NCI-H774 (cell line): ENCODE measurements around the gene EXOSC1.
"Not testable (repeated sequence)": the region's sequence is repeated elsewhere in the genome, so short reads cannot be mapped to it uniquely, and the experiment has no call there.

ENCODE experiments used
- DNase-seq: peaks from one replicate; lab custom pipeline; 2025; lab: John Stamatoyannopoulos, UW

The EXOSC1 gene, protein sequence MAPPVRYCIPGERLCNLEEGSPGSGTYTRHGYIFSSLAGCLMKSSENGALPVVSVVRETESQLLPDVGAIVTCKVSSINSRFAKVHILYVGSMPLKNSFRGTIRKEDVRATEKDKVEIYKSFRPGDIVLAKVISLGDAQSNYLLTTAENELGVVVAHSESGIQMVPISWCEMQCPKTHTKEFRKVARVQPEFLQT

DNA sequence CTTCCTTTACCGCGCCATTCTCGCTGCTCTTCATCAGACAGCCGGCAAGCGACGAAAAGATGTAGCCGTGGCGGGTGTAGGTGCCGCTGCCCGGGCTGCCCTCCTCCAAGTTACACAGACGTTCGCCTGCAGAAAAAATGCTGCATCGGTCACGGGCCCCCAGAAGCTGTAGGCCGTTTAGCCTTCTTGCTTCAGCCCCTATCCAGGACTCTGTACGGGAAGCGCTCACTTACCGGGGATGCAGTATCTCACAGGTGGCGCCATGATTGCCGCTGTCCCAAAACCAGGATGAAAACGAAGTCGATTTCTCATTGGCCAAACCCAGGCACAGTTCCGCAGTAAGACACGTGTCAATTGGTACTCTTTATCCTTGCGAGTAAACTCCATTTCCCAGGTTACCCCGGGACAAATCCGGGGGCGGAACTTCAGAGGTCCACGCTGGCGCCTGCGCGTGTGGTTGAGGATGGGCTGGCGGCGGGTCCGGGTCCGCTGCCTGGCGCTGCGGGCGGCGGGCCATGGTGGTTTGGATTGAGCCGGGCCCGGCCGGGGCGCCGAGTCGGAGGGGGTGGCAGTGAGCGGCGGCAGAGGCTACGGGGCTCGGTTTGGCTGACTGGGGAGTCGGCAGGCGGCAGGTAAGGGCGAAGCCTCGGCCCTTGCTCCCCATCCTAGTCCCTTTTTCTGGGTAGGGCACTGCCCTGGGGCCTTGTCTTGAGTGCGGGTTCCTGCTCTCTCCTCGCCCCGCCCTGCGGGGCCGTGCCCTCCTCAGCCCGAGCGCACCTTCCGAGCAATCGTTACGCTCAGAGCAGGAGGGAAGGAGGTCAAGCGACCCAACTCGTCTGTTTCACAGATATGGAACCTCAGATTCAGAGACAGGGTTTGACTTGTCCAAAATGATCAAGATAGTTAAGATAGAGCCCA lies at the start of gene EXOSC1, which contains the start of gene ZDHHC16:
Gene EXOSC1 (minus strand): TSS at position 285 of the 918 bp plus-strand sequence. CDS start 21 bp downstream, at position 264.
Gene ZDHHC16 (plus strand): TSS at position 454 of the 918 bp plus-strand sequence. CDS start 5,501 bp downstream, outside the sequence.
- peak; percentile 68 for DNase-seq

DNA sequence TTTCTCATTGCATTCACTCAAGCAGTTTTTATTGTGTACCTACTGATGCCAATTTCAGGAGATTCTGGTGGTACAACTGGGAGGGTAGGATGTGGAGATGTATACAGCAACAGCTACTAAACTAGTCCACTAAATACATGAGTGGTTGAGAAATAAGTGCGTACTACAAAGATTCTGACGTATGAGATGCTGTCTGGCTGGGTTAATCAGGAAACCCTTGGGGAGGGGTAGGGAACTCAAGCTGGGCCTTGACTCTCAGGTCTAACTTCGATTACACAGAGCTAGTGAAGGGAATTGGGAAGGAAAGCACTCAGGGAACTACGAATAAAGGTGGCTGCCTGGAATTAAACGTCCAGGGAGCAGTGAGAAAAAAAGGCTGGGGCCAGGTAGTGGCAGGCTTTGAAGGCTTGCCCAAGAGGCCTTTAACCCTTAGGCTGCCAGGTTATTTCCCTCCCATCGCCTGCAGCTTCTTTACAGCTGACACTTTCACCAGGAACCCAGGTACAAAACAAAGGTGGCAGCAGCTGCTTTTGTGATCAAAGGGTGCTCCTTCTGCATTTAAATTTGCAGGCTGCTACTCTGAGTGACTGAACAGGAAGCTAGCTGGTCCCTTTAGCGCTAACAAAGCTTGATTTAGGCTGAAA lies 49.2 kb upstream of the EXOSC1 start:
- no peak for DNase-seq

DNA sequence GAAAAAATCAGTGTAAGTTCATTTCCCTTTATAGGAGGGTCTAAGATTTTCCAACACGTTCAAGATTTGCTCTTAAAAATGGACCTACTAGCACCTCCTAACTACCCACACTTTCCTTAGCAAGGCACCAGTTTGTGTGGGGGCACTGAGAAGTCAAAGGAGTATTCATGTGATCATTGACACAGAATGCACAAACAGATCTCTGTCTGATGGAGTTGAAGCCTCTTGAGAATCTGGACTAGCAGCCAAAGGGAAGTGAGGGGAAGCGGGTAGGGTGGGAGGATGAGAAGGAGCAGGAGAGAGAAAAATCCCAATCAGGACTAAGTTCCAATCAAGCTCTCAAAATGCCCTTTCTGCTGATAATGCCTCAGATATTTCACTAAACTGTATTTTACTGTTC lies 48.3 kb upstream of the EXOSC1 start:
- no peak for DNase-seq

DNA sequence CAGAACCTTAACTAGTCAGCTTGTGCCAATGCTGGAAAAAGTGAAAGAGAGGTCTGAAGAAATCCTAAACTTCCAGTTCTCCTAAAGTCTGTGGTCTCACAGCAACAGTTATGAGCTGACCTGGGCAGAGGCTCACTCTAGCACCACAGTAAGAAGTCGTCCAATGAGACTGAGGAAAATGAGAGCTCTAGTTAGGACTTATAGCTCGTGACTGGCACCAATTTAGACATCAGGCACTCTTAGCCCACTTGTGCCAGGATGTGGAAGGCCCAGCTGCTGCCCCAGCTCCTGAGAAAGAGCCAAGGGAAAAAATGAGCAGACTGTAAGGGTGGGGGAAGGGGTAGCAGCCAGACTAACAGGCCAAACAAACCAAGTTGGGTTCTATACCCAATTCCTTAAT lies 44.8 kb upstream of the EXOSC1 start:
- no peak for DNase-seq

DNA sequence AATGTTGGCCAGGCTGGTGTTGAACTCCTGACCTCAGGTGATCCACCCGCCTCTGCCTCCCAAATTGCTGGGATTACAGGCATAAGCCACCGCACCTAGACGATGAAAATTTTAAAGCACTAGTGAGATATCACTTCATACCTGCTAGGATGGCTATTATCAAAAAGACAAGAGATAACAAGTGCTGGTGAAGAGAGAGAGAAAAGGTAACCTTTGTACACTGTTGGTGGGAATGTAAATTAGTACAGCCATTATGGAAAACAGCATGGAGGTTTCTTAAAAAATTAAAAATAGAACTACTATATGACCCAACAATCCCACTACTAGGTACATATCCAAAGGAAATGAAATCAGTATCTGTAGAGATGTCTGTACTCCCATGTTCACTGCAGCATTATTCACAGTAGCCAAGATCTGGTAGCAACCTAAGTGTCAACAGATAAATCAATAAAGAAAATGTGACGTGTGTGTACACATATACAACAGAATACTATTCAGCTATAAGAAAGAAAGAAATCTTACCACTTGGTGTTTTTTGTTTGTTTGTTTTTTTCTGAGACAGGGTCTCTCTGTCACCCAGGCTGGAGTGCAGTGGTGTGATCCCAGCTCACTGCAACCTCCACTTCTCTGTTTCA lies 40.0 kb upstream of the EXOSC1 start:
- no peak for DNase-seq

DNA sequence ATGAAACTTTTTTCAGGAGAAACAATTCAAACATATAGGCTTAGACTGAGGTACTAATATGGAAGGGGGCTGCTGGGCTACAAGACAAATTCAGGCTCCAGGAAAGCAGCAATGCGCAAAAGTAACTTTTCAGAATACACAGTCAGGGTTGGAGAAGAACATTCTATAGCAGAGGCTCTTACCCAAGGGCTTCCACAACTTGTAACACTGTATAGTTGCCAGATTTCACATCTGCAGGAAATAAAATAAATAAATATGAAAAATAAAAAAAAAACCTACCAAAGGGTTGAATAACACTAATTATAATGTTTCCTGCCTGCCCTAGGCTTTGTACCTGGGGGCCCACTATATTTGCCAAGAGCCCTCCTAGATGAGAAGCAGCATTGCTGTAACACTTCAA lies 38.1 kb upstream of the EXOSC1 start:
- no peak for DNase-seq

DNA sequence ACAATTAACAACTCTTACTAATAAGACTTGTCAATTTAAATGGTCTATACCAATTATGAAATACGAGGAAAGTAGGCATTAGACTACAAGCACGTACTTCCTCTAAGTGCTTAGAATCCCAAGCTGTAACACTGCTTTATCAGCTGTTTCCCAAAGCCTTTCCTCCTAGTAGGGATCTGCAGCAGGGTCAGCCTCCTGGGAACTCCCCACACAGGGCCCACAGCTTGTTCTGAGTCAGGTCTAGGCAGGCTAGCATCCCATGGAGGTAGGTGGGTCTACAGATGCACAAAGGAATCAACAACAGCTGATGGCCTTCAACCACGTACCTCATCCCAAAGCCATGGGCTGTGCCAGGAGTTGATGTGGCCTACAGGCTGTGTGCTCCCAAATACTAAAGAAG lies 37.7 kb upstream of the EXOSC1 start:
- DNase-seq = no peak

DNA sequence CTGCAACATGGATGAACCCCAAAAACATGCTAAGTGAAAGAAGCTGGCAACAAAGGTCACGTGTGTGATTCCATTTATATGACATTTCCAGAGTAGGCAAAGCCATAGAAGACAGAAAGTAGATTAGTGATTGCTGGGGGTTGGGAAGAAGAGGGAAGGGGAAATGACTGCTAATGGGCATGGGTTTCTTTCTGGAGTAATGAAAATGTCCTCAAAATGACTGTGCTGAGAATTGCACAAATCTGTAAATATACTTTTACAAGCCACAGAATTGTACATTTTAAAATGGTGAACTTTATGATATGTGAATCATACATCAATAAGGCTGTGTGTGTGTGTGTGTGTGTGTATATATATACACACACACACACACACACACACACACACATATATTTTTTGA lies 36.6 kb upstream of the EXOSC1 start:
- no peak for DNase-seq

DNA sequence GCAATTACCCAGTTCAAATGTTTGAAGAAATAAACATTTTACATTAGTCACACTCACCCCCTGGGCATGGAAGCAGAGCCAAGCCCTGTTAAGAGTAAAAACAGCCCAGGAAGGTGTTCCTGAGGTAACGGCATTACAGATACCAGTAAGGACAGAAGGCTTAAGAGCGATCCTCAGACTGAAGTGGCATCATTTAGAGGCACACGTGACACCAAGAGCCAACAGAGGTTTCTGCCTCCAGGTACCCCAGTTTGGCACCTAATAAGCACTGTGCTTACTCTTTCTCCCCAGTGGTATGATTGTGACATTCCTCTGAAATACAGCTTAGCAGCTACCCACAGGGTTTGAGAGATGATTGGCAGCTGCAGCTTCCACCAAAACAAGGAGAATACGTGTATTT lies 35.3 kb upstream of the EXOSC1 start:
- no peak for DNase-seq

DNA sequence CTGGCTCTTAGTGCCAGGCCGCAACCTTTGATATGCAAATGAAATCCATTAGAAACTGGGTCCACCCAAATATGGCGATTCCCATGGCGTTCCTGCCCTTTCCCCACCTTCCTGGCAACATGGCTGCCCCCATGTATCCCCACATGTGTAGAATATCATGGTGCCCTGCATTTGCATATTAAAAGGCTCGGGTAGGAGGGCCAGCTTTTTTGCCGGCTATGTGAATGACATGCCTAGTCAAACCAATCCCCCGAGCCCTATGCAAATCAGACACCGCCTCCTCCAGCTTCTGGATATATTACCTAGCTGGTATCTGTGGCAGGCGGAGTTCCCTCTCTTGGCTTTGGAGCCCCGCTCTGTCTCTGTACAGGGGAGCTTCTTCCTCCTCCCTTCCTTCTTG lies 34.1 kb upstream of the EXOSC1 start:
- DNase-seq = no peak

DNA sequence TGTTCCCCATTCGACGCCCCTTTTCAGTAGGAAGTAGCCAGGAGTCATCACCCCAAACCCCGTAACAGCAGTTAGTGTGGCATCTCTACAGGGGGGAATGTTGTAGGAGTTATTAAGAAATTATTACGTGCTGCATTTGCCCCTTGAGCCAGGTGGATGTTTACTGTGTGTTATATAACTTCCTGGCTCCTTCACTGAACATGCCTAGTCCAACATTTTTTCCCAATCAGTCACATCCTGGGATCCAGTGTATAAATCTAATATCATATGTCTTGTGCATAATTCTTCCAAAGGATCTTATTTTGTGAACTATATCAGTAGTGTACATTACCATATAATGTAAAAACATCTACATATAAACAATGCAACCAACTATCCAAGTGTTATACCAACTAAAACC lies 33.6 kb upstream of the EXOSC1 start:
- not testable (repeated sequence) for DNase-seq

DNA sequence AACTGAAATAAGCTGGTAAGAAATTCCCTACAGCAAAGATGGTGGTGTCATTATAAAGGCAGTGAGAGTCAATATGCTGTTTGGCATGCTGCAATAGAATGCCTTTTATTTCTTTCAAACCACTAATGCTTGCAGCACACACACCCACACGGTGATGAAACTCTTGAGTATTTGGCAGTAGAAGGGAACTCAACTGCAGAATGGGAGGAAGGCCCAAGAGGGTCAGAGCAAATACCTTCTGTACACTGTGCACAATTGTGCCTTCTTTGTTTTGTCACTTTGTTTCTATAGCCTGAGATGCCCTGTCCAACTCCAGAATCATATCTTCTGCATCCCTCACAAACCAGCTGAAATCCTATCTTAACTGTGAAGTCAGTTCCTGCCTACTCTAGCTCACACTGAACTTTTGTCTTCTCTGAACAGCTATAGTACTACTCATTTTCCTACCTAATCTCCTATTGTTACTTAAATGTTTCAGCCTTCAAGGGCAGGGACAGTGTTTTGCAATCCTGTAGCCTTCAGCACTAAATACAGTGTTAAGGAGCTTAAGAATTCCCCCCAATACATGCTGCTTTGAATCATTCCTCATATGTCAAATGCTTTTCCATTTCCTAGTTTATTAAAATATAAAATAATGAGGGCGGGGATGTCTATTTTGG lies 30.3 kb upstream of the EXOSC1 start:
- no peak for DNase-seq

DNA sequence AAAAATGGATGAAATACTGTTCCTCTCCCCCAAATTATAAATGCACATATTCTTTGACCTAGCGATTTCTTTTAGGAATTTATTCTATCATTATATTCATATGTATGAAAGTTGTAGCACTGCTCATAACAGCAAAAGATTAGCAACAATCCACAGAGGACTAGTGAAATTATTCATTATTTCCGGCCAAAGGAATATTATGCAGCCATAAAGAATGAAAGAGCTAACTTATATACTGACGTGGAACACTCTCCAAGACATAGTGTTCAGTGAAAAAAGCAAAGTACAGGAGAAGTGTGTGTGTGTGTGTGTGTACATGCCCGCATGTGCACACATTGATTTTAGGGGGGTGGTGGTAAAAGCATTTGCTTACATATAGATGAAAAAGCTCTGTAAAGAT lies 29.1 kb upstream of the EXOSC1 start:
- DNase-seq = no peak

DNA sequence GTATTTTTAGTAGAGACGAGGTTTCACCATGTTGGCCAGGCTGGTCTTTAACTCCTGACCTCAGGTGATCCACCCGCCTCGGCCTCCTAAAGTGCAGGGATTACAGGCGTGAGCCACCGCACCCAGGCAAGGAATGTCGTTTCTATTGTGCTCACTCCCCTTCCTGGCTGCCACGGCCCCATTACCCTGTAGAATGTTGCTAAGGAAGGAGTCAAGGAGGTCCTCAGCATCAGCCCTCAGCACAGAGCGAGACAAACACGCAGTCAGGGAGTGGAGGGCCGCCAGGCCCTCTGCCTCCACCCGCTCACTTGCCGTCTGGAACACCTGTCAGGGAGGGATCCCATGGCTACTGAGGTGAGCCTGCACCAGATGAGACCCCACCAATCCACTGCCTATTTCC lies 23.0 kb upstream of the EXOSC1 start:
- DNase-seq = not testable (repeated sequence)

DNA sequence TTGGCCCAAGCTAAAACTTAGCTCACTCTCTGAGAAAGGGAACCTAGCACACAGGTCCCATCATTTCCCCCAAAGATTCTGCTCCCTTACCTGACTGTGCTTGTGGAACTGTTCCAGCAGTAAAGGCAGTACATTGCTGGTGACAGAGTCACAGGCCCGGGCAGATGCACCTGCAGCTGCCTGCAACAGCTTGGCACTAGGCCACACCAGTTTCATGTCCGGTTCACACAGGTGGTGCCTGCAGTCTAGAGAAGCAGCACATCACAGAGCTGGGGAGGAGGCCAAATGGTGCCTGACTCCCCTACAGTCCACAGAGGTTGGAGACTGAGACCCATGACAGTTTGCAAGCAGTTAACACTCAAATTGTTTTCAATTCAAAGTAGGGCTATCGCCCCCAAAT lies 22.4 kb upstream of the EXOSC1 start:
- DNase-seq = no peak

DNA sequence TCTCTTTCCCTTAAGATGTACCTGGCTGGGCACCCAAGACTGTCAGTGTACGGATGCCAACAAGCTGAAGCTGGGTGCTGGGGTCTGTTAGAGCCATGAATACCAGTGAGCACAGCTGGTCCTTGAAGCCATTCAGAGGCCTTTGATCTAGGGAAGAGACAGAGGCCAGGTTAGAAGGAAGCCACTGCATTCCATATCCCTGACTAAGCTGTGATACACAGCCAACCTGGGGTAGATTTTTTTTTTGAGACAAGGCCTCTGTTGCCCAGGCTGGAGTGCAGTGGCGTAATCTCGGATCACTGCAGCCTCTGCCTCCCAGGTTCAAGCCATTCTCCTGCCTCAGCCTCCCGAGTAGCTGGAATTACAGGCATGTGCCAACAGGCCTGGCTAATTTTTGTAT lies 20.9 kb upstream of the EXOSC1 start:
- DNase-seq = no peak

DNA sequence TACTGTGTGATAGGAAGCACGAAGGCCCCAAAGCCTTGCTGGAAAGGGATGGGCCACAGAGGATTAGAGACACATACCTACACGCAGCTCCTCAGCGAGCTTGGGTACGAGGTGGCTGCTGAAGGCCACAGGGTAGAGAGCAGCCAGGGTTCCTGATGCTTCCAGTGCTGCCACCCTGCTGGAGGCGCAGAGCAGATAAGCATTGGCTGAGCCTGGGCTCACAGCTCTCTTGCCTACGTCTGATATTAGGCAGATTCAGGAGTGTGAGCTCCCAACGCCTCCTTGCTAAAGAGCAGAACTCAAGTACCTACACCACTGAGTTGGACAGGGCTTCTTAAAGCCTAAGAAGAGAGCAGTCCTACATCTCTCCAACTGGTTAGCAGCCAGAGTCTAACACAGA lies 20.2 kb upstream of the EXOSC1 start:
- DNase-seq = no peak

DNA sequence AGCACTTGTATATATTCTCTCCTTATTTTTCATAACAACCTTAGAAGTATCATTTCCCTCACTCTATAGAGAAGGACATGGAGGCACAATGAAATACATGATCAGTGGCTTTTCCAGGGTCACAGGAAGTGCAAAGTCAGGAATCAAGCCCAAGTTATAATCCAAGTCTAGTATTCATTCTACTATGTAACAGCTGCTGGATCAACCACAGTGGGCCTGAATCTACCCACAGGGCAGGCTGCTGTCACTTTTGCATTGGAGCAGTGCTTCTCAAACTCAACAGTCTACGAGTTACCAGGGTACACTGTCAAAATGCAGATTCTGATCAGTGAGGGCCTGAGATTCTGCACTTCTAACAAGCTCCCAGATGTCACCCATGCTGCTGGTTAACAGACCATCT lies 18.4 kb upstream of the EXOSC1 start:
- DNase-seq = no peak

DNA sequence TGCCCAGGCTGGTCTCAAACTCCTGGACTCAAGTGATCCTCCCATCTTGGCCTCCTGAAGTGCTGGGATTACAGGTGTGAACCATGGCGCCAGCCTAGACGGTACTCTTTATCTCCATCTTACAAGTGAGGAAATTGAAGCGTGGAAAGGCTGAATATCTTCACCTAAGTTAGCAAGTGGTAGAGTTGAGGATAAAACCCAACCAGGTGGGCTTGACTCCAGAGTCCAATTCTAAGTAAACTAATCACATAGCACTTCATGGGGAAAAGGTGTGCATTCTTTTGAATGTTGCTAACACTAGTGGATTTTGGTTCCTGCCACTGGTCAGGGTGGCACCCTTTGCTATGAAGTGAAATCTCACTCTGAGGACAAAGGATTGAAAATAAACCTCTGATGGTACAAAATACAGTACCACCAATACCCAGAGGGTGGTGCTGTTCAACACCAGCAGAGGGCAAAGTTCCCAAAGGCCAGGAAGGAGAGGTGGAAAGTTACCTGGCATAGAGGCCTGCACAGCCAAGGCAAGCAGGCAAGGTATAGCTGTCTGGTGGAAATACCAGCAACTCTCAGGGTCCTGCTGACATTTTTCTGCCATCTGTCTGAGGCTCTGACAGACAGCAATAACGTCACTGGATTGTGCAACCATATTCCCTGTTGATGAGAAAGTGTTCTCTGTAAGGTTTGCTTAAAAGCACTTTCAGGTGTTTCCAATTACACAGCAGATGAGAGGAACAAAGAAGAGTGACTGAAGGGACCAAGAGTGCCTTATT lies 17.7 kb upstream of the EXOSC1 start:
- peak; percentile 1 for DNase-seq

DNA sequence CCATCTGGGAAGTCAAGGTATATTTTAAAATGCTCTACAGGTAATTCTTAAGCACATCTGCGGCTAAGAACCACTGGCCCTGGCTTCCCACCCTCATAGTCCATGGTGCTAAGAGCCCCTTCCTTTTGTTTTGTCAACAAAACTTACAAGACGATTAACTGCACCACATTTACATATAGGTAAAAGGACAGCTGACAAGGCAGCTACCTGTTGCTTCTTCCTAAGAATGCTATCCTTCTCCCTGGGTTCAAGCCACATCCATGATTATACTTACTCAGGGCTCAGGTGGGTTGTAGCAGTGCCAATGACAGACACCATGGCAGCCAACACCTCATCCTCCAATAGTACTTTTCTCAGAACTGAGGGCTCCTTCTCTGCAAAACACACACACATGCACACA lies 16.5 kb upstream of the EXOSC1 start:
- no peak for DNase-seq

DNA sequence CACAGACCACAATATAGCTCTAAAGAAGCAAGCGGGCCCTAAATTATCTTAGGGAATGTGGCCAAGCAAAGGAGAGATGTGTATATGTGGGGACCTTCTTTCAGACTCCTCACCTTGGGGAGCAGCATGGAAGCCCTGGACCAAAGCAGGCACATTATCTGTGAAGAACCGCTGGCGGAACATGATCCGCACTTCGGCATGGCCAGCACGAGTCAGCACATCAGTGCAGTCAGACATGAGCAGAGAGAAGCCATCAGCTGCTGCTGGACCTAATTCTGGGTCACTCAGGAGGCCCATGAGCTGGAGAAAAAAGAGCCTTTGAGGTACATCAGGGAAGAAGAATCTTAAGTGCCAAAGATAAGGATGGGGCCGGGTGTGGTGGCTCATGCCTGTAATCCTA lies 14.1 kb upstream of the EXOSC1 start:
- no peak for DNase-seq
